DMS 273 (cell line): ENCODE measurements around the gene CAPN2.

Source experiments
- DNase-seq: peaks from one replicate; lab custom pipeline; 2025; ENCODE audit not compliant: unreplicated experiment; lab: John Stamatoyannopoulos, UW

CAPN2 gene

DNA sequence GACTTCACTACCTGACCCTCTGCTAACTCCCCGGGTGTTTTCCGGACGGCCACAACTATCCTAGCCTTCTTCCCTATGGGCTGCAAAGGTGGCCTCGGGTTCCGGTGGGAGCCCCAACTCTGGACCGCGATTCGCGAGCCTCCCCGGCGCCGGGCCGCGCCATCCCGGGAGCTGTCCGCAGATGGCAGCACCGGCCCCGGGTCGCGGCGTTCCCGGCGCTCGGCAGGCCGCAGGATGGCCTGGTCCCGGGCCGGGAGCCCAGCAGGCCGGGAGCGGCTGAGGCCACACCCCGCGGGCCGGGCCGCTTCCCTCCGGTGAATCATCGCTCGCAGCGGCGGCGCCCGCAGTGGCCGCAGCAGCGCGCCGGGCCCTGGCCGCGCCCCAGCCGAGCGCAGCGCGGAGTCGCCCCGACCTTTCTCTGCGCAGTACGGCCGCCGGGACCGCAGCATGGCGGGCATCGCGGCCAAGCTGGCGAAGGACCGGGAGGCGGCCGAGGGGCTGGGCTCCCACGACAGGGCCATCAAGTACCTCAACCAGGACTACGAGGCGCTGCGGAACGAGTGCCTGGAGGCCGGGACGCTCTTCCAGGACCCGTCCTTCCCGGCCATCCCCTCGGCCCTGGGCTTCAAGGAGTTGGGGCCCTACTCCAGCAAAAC is at the start of gene CAPN2:
CAPN2 (plus strand) TSS at position 346 of the 656 bp plus-strand sequence; CDS start at position 448, 102 bp downstream.
- DNase-seq, result peak; percentile 87

DNA sequence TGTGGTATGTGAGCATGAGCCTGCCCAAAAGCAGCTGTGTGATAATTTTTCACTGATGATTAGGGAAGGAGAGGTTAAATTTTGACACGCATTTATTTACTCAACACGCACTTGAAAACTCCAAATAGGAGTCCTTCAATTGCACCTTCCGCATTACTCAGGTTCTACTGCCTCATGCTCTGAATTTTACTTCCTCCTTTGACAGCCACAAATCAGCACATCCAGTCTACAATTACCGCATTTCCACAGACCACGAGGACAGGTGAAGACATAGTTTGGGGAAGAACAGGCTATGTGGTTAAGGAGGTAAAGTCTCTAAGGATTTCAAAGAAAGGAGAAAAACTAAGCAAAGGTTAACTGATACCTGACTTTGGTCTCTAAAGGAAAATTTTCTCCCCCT is 49.4 kb upstream of the CAPN2 start:
- no peak for DNase-seq

DNA sequence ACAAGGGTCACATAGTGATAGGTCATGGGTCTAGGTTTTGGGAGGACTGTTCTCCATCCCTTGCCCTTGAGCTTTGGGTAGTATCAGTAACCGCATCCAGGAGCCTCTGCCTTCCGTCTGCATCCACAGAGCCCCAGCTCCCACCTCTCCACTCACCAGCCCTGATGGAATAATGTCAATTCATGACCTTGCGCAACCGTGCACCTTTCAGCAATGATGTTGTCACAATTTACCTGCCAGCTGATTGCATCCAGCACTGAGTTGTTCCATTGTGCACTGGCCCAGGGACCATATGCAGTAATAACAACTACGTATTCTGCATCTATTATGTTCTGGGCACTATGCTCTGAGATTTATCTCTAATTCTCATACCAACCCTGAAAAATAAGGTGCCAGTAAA is 48.2 kb upstream of the CAPN2 start:
- no peak for DNase-seq

DNA sequence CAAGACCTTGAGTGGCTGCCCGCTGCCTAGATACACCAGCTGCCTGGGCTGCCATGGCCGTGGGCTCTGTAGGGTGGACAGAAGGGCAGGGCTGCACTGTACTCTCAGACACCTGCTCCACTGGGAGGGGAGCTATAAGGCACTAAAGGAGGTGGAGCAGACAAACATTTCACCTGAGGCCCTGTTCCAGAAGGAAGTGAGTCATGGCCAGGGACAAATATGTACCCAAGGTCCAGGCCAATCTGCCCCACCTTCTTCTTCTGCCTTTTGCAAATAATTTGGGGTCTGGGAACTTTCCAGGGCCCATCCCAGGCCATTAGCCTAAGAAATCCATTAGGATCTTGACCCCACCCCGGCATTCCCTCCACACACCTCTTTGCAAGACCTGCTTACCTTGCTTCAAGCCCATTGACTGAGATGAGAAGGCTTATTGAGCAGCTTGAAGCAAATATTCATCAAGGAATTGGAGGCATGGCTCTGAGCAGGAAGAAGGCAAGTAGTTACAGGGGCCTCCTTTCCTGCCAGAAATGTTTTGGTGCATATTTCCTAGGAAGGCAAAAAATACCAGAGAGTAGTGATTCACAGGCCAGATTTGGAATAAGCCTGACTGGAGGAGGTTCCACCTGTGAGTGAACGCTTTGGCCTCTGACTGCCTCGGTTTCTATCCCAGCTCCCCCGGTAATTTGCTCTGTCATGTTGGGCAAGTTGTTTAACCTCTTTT is 46.6 kb upstream of the CAPN2 start, which contains the start of gene CAPN8:
CAPN8 (minus strand) TSS at position 110 of the 721 bp plus-strand sequence; CDS start at position 55, 55 bp downstream.
- DNase-seq, result no peak

DNA sequence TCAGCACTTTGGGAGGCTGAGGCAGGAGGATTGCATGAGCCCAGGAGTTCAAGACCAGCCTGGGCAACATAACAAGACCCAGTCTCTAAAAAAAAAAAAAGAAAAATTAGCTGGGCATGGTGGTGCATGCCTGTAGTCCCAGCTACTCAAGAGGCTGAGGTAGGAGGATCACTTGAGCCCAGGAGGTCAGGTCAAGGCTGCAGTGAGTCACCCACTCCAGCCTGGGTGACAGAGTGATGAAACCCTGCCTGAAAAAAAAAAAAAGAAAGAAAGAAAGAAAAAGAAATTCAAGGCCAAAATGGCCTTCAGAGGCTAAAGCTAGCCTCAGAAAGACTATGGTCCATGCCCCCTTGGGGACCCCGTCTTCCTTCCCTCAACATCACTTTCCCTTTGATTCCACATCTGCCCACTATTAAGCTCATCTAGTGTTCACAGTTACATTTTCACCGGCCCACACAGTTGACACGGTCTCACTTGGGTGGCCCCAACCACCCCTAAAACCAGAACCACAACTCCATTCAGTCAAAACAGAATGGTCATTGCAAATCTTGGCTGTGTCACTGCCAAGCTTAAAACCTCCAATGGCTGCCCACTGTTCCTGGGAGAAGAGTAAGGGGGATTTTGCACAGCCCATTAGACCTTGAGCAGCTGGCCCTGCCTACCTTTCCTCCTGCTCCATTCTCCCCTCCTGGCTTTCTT is 44.7 kb upstream of the CAPN2 start:
- DNase-seq, result no peak

DNA sequence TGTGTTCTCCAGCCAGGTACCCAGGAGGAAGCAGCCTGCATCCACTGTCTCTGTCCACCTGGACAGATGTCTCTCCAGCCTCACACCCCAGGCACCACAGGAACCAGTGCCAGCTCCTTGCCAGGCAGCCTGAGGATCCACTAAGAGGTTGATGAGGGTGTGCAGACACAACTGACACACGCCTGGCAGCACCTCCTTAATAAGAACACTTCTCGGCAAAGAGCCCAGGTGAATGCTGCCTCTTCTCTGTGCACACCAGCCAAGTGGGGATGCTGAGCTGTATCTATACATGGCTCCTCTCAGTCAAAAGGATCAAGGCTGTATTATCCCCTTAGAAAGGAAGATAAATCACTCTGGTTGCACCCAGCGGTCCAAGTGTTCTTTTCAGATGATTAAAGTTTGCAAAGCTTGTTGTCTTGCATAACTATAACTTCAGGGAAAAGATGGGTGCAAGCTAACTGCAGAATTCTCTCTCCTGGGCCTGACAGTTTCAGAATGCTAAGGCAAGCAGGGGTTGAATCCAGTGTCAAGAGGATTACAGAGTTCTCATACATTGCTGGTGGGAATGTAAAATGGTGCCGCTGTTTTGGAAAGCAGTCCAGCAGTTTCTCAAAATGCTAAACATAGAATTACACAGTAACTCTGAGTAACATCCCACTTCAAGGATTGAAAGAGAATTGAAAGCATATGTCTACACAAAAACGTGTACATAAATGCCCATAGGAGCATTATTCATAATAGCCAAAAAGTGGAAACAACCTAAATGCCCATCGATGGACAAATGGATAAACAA is 43.1 kb upstream of the CAPN2 start:
- no peak for DNase-seq

DNA sequence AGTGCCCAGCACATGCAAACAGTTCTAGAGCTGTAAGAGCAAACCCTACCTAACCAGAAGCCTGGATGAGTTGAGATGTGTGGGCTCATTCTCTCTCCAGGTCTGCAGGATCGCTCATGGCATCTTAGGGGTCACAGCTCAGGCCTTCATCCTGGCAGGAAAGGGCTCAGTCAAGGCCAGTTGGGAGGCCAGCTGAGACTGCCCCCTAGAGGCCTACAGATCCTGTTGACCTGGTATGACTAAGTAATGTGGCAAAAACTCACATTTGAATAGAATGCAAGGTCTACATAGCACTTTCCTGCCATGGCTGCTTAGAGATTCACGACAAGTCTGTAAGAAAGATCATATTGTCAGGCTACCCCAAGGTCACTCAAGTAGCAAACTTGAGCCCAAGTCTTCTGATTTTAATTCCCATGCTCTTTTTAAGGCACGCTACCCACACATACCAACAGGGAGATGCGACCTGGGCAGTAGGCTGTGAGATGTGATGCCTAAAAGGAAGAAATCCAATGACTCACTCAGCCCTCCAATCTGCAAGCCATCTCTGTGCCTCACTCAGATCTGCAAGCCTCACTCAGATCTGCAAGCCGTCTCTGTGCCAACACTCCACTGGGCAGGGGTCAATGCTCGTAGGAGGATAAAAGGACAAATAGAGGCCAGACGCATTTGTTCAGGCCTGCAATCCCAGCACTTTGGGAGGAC is 41.7 kb upstream of the CAPN2 start:
- DNase-seq, result peak; percentile 66

DNA sequence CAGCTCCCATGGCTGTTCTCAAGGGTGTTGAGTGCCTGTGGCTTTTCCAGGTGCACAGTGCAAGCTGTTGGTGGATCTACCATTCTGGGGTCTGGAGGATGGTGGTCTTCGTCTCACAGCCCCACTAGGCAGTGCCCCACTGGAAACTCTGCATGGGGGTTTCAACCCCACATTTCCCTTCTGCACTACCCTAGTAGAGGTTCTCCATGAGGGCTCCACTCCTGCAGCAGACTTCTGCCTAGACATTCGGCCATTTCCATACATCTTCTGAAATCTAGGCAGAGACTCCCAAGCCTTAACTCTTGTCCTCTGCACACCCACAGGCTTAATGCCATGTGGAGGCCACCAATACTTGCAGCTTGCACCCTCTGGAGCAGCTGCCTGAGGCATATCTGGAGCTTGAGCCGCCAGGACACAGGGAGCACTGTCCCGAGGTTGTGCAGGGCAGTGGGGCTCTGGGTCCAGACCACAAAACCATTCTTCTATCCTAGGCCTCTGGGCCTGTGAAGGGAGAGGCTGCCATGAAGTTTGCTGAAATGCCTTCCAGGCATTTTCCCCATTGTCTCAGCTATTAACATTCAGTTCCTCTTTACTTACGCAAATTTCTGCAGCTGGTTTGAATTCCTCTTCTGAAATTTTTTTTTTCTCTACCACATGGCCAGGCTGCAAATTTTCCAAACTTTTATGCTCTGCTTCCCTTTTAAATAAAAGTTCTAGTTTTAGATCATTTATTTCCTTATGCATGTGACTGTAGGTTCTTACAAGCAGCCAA is 38.0 kb upstream of the CAPN2 start:
- DNase-seq, result no peak

DNA sequence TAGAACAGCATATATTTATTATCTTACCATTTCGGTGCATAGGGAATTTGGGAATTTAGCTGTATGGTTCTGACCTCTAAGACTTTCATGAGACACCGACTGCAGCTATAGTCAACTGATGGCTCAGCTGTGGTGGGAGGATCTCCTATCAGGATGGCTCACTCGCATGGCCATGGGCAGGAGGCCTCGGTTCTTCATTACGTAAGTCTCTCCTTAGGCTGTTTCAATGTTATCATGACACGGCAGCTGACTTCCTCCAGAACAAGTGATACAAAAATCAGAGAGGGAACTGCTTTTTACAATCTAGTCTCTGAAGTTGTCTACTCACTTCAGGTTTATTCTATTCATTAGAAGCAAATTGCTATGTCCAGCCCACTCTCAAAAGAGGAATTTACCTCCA is 33.5 kb upstream of the CAPN2 start:
- no peak for DNase-seq

DNA sequence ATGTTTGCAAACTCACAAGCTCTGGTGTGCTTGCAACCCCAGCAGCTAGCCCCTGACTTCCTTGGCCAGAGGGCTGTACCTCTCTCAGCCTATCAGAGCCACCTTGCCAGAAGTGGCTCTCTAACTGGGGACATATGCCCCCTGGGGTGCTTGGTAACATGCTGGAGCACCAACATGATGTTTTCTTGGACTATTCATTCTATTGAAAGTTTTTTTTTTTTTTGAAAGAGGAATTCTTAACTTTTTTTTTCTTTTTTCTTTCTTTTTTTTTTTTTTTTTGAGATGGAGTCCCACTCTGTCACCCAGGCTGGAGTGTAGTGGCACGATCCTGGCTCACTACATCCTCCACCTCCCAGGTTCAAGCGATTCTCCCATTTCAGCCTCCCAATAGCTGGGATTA is 32.2 kb upstream of the CAPN2 start:
- DNase-seq, result no peak

DNA sequence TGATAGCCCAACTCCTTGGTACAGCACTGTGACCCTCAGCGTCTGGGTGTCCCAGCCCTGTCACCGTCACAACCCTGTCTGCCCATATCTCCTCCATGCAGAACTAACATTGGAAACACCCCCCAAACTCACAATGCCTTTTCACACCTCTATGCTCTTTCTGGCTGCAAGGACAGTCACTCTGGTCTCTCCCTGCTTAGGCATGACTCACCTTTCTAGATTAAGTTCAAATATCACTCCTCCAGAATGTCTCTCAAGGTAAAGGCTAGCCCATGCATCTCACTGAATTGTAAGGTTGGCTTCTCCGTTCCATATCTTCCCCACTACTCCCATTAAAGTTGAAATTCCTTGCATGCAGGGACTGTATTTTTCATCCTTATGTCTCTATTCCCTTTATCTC is 29.8 kb upstream of the CAPN2 start:
- DNase-seq, result no peak

DNA sequence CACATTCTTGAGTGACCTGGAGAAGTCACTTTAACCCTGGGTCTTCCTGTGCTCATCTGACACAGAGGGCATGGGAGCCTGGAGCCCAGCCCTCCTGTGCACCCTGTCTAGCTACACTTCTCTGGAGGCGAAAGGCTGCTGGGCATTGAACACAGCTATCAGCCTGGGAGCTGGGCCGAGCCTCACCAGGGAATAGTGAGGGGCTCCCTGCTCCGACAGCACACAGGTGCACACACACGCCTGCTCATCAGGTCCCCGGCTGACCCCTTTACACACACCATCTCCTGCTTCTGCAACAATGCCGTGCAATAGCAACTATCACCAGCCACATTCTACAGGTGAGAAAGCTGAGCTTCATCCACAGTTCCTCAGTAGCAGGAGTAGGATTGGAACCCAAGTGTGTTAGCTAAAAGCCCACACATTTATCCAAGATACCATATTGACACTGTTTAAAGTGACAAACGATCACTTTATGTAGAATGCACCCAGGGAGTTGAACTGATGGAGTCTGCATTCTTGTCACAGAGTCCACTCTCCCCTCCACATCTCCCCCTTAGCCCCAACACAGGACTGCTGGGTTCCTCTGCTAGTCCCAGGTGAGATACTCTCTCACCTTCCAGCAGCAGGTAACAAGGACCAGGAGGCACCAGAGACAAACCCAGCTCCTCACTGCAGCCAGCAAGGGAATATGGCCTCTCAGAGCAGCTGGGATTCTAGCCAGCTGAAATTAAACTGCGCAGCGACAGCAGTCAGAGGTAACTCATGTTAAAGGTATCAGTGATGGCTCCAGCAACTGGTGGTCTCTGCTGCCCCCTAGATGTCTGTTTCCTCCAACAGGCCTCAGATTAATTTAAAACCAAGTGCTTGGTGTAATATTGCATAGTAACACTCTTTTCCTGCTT is 28.5 kb upstream of the CAPN2 start:
- DNase-seq, result peak; percentile 86

DNA sequence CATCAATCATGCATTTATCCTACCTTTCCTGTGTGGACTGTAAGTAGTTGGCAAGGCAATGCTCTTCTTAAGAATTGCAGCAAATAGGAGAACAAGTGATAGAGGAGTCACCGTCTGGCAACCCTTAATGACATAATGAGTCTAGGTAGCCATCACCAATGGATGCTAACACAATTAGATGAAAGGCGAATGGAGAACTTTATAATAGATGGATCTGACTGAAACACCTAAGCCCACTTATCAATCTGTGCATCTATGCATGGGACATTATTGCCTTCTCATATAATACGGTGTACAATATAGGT is 27.9 kb upstream of the CAPN2 start:
- no peak for DNase-seq

DNA sequence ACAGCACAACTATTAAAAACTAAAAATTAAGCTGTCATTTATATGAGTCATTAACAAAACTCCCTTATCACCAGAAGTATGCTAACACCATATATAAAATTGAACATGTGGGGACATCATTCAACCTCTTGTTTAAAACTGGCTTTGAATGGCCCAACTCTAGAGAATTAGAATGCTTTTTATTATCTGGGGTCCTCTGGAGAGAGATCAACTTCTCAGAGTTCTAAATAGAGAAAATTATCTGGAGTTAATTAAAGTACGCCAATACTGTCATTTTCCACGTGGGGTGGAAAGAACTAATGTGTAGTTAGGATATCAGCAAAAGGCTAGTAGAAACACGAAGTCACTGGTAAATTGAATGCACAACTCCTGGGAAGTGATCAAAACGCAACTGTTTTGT is 21.2 kb upstream of the CAPN2 start:
- DNase-seq, result no peak

DNA sequence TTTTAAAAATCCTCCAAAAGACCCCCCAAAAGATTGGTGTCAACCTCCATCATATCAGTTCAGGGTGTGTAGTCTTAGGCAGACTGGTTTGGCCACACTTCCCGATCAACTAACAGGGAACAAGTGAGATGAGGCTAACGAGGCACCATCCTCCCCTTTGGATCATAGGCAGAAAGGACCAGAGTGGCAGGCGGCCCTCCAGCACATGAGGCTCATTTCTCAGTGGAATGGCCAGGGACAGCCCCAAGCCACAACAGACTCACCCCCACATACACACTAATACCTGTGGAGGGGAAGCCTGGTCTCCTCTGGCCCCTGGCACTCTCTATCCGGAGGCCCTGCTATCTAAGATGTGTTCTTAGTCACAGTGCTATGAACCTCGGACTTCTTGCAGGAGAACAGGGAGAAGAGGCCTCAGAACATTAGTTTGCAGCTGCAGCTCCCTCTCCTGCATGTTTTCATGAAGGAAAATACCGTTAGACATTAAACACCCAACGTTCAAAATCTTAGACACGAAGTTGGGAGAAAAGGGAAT is 17.3 kb upstream of the CAPN2 start:
- DNase-seq, result no peak

DNA sequence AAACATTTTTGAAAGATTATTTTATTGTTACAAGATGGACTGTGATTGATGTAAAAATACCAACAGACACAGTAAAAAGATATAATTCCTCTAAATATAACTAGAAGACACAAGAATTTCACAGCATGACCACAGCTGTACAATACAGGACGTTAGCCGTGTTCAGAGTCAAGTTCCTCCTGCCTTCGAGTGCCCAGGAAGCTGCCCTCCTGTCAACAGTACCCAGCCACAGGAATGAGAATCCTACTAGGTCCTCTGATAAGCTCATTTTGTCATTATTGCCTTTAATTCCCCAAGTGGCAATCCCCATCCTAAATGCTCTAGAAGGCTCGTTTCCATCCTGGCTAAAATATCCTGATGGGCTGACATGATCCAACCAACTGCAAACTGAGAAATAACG is 16.4 kb upstream of the CAPN2 start:
- no peak for DNase-seq

DNA sequence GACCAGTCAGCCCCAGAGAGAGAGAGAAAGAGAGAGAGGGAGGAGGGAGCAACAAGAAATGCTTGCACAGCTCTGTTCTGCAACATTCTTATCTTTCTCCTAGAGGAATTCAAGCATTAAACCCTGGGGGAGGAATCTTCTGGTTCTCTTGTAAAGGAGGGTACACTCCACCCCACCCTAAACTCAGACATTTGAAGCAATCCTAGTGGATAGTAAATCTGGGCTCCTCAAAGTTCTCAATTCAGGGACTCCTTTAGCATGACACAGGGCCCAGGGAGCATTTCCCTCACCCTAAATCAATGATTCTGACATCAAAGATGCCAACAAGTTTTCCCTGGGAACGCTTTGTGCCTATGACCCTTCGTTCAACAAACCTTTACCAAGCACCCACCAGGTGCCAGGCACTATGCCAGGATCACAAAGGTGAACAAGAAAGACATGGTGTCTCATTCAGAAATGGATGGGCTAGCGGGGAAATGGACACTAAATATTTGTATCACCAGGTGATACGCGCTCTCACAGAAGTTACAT is 11.9 kb upstream of the CAPN2 start:
- no peak for DNase-seq

DNA sequence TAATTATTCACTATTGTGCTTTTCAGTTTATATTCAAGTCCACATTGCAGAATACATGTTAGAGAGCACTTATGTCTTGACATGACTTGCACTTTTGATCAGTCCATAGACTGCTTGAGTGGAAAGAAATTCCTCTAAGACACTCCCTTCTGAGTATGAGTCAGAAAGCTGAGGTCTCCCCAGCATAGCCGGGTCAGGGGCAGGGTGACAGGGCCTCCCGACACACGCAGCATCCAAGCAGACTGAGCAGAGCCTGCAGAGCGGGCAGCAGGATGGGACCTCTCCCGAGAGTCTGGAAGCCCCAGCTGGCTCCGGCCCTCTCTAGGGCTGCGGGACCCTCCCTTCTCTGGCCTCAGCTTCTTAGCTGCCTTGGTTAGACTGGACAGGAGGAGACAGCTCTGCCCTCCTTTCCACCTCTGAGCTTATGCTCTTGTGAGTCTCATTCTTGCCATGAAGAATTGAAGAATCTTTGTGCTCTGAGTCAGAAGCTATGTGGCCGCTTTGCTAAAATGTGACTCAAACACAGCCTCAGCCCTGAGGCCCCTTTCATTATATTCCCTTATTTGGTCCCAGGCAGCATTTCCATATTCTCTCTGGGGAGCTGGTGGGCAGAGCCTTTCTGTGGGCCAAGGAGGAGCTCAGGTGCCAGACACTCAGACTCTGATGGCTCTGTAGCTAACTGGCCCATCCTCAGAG is 11.2 kb upstream of the CAPN2 start:
- peak; percentile 14 for DNase-seq
